ENCODE measurements around the gene AUTS2. TPM values are rescaled to one million over a fixed set of nuclear protein-coding genes. Genes with fewer than 3 reads are reported as not detected.
"Not testable (repeated sequence)": the region's sequence is repeated elsewhere in the genome, so short reads cannot be mapped to it uniquely, and the experiment has no call there.

AUTS2 gene
- total RNA-seq, 2 donors from 2014 or later = 43.4 to 52.9 TPM

DNA sequence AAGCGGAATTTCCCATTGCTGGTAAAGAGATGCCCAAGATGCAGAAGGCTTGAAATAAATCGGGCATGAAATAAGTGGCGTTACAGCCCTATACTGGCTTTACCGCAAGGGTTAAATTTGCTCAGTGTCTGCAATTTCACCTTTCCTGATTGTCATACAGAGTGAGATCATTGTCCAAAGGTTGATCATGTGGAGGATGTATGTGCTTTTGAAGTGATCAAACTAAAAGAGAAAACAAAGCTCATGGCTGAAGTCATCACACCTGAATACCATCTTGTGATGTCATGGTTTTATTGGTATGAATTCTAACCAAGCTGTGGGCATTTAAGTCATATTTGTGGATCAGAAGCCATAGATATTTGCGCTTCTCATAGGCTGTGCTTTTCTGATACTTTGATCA is 635.5 kb downstream of the AUTS2 start:
- DNase-seq (ENCODE audit: low spot score) = no peak
- intact Hi-C loops (cut with DNase I) = no loop called here

DNA sequence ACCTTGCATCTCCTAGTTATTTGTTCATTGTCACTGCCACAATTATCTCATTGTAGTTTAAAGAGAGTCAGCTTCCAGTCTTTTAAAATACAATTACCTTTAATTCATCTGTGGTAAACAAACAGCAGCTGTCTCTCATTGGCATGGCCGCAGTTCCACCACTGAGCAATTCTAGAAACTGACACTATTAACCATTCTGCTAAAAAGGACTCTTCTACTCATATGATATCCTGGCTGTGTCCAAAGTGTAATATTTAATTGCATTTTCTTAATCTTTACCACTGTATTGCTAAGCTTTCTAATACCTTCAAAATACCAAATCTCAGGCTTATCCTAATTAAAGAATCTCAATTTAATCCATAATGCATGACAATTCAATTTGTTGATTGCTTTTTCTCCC is 639.0 kb downstream of the AUTS2 start:
- DNase-seq (ENCODE audit: low spot score) = no peak
- intact Hi-C loops (cut with DNase I) = no loop called here

DNA sequence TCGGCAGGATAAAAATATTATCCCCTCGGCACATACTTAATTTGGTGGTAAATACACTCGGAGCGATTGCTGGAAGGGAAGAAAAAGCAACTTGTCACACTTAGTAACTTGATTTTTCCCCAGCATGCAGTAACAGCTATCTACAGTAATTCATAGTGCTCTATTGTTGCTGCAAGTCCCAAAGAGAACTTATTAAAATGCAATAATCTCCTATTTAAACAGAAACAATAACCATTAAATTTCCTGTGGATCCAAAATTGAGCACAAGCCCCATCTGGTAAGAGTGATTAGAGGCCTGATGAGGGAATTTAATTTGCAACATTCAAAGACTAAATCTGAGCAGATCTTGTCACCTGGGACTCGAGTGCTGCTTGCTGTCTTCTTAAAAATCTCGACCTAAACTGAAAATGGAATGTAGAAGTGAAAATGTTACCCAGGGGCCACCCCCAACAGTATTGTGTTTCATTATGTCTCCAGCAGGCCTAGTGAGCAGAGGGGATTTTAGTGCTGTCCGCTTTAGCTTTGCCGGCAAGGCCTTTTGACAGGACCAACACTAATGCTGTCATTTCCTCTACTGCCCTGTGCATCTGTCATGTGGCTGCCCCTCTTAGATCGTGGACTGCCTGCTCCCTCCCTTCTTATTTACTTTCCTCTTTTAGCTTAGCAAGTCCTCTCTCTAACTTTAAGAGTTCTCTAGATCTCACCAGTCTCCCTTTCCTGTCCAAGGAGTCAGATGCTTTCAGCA is 639.7 kb downstream of the AUTS2 start:
- no peak for DNase-seq (ENCODE audit: low spot score)
- intact Hi-C loops (cut with DNase I) = no loop called here

- intact Hi-C loops (cut with DNase I) = no loop called here
- DNase-seq (ENCODE audit: low spot score) = no peak
These were observed 641.6 kb downstream of the AUTS2 start for GRCh38 chr7:70239918-70240317.

DNA sequence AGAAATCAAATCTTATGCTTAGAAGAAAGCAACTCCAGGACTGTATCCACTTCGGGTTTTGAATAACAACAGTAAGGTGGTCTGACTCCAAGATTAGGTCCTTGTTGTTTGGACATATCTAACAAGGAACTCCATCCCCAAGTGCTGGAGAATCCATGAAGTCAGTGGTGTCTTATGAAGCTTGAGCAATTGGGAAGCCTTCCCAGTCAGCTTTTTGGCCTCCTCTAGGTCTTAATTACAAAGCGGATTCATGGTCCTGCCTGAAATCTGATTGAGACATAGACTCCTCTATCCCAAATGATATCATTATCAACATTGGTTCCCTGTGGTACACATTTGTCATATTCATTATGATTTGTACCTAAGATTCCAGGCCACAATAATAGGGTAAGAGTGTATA is 642.6 kb downstream of the AUTS2 start:
- DNase-seq (ENCODE audit: low spot score) = no peak
- intact Hi-C loops (cut with DNase I) = no loop called here

DNA sequence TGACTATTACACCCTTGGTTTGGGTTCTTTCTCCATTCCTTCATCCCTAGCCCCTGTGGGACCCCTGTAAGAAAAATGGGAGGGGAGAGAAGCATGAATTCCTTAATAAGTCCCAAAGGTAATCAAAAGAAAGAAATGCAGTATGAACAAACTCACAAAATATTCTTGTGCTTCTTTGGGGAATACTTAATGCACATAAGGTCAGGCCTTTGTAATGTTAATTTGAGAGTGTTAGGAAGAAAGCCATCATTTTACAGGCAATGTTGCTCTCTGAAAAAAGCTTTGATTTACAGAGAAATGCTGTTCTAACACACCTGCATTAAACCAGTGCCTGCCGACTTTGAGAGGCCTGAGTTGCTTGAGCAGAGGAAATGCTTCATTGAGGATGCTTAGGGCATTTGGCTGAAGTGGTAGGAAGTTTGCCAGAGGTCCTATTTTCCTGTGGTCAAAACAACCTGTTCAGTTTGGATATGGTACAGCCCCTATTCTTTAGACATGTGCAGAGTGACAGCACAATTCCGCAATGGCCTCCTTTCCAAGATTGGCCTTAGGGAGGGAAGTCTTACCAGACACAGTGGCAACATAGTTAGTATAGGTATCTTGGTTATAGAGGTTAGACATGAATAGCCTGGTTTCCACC is 643.4 kb downstream of the AUTS2 start:
- DNase-seq (ENCODE audit: low spot score) = no peak
- intact Hi-C loops (cut with DNase I) = no loop called here

- DNase-seq (ENCODE audit: low spot score) = no peak
- intact Hi-C loops (cut with DNase I) = no loop called here
These were observed 644.6 kb downstream of the AUTS2 start for GRCh38 chr7:70242826-70243225.

- DNase-seq (ENCODE audit: low spot score) = no peak
- intact Hi-C loops (cut with DNase I) = no loop called here
These were observed 645.2 kb downstream of the AUTS2 start for GRCh38 chr7:70243443-70243842.

- intact Hi-C loops (cut with DNase I) = no loop called here
- DNase-seq (ENCODE audit: low spot score) = no peak
These were observed 659.6 kb downstream of the AUTS2 start for GRCh38 chr7:70257921-70258320.

DNA sequence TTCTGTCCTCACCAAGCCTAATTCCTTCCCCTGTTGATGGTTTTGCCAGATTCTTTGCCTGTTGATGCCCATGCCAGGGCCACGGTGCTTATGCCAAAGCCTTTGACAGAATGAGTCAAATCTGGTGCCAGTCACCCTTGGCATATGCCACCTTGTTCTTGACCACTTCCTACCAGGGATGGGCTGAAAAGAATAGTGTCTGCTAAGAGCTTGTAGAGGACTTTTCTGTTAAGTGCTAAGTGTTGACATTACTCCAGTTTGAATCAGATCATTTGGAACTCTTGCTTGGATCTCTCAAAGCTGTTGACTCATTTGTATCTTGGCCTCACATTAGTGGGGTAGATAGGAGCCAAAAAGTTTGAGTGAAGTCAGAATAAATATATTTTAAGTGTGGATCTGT is 661.2 kb downstream of the AUTS2 start:
- intact Hi-C loops (cut with DNase I) = no loop called here
- DNase-seq (ENCODE audit: low spot score) = no peak

DNA sequence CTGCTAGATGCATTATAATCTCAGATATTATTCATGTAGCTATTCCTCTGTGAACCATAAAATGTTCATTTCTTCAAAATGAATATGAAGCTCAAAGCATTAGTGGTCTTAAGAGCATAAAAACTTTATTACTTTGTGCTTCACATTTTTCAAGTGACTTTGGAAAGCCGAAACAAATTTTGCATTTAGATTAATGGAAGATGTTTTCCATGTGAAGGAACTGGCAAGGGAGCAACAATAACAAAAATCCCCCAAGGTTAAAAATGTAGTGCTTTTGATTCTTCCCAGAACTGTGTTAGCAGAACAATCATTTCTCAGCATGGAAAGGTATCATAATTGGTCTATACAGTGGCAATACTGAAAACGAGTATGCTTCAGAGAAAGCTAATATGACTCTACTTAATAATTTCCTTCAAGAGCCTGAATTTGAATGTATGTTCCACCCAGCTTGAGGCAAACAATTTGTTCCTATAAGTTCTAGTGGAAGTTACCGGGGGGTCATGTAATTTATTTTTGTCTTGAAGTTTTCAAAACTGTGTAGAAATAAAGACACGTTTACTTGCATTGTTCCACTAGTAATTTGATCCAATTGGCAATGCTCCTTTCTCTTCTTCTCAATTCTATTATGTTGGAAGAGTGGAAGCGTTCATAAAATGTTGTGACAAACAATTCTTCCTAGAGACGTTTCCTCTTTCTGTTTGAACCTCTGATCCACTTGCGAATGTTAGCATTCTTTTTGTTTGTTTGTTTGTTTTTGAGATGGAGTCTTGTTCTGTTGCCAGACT is 665.4 kb downstream of the AUTS2 start:
- intact Hi-C loops (cut with DNase I) = no loop called here

DNA sequence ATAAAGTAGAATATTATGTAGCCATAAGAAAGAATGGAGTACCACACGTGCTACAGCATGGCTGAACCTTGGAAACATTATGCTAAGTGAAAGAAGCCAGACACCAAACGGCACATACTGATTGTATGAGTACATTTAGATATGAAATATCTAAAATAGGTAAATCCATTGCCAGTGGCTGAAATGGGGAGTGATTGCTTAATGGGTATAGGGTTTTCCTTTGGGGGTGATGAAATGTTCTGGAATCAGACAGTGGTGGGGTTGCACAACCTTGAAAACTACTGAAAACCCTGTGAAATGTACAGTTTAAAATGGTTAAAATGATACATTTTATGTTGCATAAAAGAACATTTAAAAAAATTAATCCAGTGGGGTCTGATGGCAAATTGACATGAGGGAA is 667.9 kb downstream of the AUTS2 start:
- intact Hi-C loops (cut with DNase I) = no loop called here
- DNase-seq (ENCODE audit: low spot score) = no peak

More for the DNA sequence above, 665.4 kb downstream of the AUTS2 start:
- DNase-seq (ENCODE audit: low spot score) = no peak

DNA sequence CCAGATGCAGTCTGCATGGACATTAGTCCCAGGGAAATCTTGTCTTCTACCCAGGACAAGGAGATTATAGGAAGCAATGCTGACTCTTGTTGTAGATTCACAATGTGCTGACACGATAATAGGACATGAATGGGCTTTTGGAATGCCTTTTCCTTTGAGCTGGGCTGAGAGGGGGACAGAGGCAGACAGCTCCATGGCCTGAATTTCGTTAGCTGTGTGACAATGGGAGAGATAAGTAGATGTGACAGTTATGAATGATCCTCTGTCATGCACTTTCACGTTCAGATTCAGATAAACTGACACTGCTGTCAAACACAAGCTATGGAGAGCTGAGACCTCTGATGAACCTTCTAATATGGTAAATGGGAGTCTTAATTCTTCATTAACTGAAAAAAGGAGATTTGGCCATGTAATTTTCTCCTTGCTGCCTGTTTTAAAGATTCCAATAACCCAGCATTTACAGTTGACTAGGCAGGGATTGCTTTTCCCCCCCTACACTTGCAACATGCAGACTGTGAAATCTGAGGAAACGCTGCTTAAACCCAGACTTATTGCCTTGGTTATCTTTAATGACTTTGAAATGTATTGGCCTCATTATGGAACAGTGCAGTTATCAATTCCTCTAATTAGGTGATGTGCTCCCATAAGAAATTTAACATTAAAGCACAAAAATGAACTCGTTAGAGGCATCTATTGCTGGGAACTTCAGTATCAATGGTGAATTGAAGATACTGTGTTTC is 669.3 kb downstream of the AUTS2 start:
- DNase-seq (ENCODE audit: low spot score) = no peak
- intact Hi-C loops (cut with DNase I) = no loop called here

GRCh38 chr7:70268179-70268578 is 669.9 kb downstream of the AUTS2 start:
- intact Hi-C loops (cut with DNase I) = no loop called here

DNA sequence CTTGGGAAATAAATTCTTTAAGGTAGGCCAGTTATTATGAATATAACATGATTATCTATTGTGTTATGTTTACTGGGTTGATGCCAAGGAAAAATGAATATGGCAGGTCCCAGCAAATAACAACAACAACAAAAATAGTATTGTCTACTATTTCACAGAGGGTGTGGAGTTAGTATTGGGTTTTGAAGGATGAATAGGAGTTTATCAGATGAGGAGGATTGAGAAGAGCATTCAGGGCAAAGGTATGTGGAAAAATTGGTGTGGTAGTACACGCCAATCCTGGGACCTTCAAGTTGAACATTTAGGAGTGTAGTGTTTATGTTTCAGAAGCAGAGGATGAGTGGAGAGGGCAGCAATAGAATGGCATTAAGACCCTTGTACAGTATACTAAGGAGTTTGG is 671.9 kb downstream of the AUTS2 start:
- intact Hi-C loops (cut with DNase I) = no loop called here
- no peak for DNase-seq (ENCODE audit: low spot score)

More at GRCh38 chr7:70268179-70268578, 669.9 kb downstream of the AUTS2 start:
- DNase-seq (ENCODE audit: low spot score) = no peak

DNA sequence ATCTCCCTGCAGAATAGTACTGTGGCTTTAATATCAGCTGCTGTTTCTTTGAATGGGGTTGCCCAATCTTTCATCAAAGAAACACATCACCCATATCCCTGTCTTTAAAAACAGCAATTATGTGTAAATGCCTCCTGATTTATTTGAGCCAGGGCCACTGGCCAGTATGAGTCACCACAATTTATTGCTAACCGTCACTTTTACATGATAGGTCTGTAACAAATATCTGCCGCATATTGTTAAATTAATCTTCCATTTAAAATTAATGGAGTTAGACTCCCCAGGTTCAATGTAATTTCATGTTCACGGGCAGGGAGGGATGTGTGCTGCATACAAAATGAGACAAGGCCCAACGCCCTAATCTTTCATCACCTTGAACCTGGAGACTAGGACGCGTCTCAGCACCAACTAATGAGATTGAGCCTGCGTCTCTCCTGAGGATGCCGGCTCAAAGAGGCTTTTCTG is 673.4 kb downstream of the AUTS2 start:
- intact Hi-C loops (cut with DNase I) = no loop called here
- no peak for DNase-seq (ENCODE audit: low spot score)

- intact Hi-C loops (cut with DNase I); DNase-seq (ENCODE audit: low spot score): not testable (repeated sequence)
These were observed 677.3 kb downstream of the AUTS2 start for GRCh38 chr7:70275570-70275969.

DNA sequence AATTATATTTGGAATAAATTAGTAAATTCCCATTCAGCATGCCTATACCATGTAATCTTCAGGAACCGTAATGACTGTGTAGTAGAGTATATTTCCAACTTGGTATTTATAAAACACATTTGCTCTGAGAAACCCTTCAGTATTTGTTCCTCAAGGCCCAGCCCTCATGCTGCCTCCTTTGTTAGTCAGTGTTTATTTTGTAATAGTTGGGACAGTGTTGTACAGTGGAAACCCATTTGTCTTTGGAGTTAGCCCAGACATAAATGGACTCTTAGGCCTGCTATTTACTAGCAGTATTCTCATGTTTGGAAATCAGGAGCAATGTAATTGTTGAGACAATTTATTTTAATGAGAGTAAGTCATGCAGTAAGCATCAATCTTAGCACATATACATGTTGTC is 686.9 kb downstream of the AUTS2 start:
- DNase-seq (ENCODE audit: low spot score) = no peak
- intact Hi-C loops (cut with DNase I) = no loop called here

DNA sequence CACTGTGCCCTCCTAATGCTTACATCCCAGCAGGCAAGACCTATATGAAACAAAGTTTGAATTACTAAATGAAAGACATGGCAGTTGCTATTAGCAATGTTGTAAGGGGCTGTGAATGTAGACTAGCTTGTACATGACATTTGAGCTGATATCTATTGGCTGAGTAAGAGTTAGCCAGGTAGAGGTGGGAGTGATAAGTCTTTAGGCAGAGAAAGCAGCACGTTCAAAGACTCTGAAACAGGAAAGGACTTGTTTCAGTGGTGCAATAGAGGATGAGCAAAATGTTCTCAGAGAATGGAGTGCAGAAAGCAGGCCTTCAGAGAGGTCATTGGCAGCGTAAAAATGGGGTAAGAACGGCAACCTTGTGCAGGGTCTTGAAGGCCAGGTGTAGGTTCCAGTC is 687.6 kb downstream of the AUTS2 start:
- no peak for DNase-seq (ENCODE audit: low spot score)
- intact Hi-C loops (cut with DNase I) = no loop called here

All from posterior vena cava (tissue), 2 donors.